ENCODE measurements around the gene IGF2.

DNA sequence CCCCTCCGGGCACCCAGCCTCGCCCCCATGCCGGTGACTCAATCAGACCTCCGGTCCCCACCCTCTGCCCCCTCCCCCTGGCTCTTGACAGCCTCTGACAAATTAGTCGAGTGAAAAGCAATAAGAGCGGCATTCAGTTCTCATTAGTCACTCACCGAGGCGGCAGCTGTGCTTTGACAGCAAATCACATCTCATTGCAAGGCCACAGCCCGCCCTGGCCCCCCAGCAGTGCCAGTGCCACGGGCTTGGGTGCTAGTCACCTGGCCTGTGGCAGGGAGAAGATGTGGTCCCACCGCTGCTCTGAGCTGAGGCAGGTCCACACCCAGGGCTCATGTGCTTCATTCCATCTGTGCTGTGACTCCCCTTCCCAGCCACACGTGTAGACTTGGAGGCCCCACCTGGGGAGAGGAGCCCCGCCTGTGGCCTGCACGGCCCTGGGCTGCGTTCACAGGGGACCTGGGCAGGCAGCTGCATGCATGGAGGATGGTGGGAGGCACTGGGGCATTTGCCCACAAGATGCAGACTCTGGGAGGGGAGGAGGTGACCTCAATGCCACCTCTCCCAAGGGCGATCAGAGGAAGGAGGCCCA is 39.8 kb upstream of the IGF2 start:
- TF ChIP-seq CTCF (IDR thresholded peaks at IDR 0.05), result no peak
- TF ChIP-seq POLR2A (IDR thresholded peaks at IDR 0.05), result no peak
- TF ChIP-seq POLR2AphosphoS5 (IDR thresholded peaks at IDR 0.05; ENCODE audit: insufficient read depth in 1 of 2, low read depth in 1 of 2), result no peak

Data from vagina (tissue), 2 donors.